ENCODE data around the gene LGALS9C.
"Not testable (repeated sequence)": the region's sequence is repeated elsewhere in the genome, so short reads cannot be mapped to it uniquely, and the experiment has no call there.

GRCh38 chr17:18485936-18486464 is 9.4 kb downstream of the LGALS9C start:
- not testable (repeated sequence) for TF ChIP-seq CTCF, POLR2A (IDR thresholded peaks at IDR 0.05)

Measured in prostate gland (tissue), 2 donors.